HEK293 (cell line): ENCODE measurements around the gene DNAJB6.

Source experiments
- BCL6B ChIP-seq: fragments of 450-650 bp; formaldehyde crosslinking; IDR thresholded peaks from 2 replicates; pipeline ENCODE4 v1.5.1; 2017; ENCODE audit warnings: missing biosample characterization, missing genetic modification characterization
- CTCF ChIP-seq: fragments of 450-650 bp; formaldehyde crosslinking; IDR thresholded peaks from 2 replicates; pipeline ENCODE4 v1.5.1; 2016; ENCODE audit warnings: missing biosample characterization, missing genetic modification characterization
- REPIN1 ChIP-seq: fragments of 450-650 bp; formaldehyde crosslinking; IDR thresholded peaks from 2 replicates; pipeline ENCODE4 v1.5.1; 2017; ENCODE audit warnings: missing biosample characterization, missing genetic modification characterization, low read depth
- ZFP37 ChIP-seq: fragments of 450-650 bp; formaldehyde crosslinking; IDR thresholded peaks from 2 replicates; pipeline ENCODE4 v1.5.1; 2016; ENCODE audit warnings: missing biosample characterization, missing genetic modification characterization
- ZNF398 ChIP-seq: fragments of 450-650 bp; formaldehyde crosslinking; IDR thresholded peaks from 2 replicates; pipeline ENCODE4 v1.5.1; 2017; ENCODE audit warnings: missing biosample characterization, missing genetic modification characterization
- ZNF416 ChIP-seq: fragments of 450-650 bp; formaldehyde crosslinking; IDR thresholded peaks from 2 replicates; pipeline ENCODE4 v1.5.1; 2016; ENCODE audit warnings: missing biosample characterization, missing genetic modification characterization
- ZSCAN4 ChIP-seq: fragments of 450-650 bp; formaldehyde crosslinking; IDR thresholded peaks from 2 replicates; pipeline ENCODE4 v1.5.1; 2017; ENCODE audit warnings: missing biosample characterization, missing genetic modification characterization

- TF ChIP-seq ZNF398 (tag by site-specific recombination) (no peak), BCL6B (tag by site-specific recombination) (no peak), CTCF (tag by site-specific recombination) (no peak), REPIN1 (no peak), ZFP37 (no peak), ZSCAN4 (tag by site-specific recombination) (no peak), ZNF416 (no peak)
These were observed 89.0 kb downstream of the DNAJB6 start for GRCh38 chr7:157425761-157426160.
